Measurements from ENCODE around the gene KLHDC9.
"Not testable (repeated sequence)": the region's sequence is repeated elsewhere in the genome, so short reads cannot be mapped to it uniquely, and the experiment has no call there.

KLHDC9 gene

DNA sequence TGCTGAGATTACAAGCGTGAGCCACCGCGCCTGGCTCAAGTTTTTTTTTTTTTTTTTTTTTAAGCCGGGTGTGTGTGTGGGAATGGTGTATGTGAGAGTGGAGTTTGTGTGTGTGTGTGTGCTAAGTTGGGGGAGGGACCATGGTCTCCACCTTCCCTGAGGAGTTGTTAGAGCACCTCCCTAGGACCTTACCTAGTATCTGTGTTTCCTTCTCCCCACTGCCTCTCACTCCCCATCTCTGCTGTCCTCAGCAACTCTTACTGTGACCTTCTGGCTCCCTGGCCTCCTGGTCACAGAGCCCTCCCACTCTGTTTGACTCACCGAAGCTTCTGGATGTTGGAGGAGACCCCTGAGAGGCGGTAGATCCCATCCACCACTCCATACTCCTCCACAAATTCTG is 38.9 kb upstream of the KLHDC9 start:
- no peak overlapping the region for H3K4me3 ChIP-seq (ENCODE audit: low read length)
- TF ChIP-seq, protein P1, sequence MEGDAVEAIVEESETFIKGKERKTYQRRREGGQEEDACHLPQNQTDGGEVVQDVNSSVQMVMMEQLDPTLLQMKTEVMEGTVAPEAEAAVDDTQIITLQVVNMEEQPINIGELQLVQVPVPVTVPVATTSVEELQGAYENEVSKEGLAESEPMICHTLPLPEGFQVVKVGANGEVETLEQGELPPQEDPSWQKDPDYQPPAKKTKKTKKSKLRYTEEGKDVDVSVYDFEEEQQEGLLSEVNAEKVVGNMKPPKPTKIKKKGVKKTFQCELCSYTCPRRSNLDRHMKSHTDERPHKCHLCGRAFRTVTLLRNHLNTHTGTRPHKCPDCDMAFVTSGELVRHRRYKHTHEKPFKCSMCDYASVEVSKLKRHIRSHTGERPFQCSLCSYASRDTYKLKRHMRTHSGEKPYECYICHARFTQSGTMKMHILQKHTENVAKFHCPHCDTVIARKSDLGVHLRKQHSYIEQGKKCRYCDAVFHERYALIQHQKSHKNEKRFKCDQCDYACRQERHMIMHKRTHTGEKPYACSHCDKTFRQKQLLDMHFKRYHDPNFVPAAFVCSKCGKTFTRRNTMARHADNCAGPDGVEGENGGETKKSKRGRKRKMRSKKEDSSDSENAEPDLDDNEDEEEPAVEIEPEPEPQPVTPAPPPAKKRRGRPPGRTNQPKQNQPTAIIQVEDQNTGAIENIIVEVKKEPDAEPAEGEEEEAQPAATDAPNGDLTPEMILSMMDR (conservative IDR thresholded peaks at IDR 0.05; ENCODE audit: low read depth, low read length), result no peak
- no peak for DNase-seq (ENCODE audit: low read depth)

DNA sequence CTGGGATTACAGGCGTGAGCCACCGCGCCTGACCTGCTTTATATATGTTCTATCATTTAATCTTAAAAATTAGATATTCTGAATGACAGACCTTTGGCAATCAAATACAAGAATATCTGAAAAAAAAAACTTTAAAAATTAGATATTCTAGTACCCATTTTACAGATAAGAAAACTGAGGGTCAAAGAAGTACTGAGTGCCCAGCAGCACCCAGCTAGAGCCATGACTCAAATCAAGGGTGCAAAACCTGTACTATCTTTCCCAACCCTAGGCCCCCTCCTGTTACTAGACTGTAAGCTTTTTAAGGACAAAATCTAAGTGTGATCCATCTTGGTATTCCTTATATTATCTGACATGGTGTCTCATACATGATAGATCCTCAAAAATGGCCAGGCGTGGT is 36.7 kb upstream of the KLHDC9 start:
- TF ChIP-seq, protein P1 (conservative IDR thresholded peaks at IDR 0.05; ENCODE audit: low read depth, low read length), result no peak
- DNase-seq (ENCODE audit: low read depth), result no peak
- H3K4me3 ChIP-seq (ENCODE audit: low read length), result no peak overlapping the region

DNA sequence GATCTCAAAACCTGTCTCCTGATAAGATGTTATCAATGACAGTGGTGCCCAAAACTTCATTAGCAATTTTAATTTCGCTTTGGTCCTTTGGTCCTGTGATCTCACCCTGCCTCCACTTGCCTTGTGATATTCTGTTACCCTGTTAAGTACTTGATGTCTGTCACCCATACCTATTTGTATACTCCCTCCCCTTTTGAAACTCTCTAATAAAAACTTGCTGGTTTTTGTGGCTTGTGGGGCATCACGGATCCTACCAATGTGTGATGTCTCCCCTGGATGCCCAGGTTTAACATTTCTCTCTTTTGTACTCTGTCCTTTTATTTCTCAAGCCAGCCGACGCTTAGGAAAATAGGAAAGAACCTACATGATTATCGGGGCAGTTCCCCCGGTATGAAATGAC is 34.2 kb upstream of the KLHDC9 start:
- not testable (repeated sequence) for DNase-seq (ENCODE audit: low read depth); H3K4me3 ChIP-seq (ENCODE audit: low read length)

DNA sequence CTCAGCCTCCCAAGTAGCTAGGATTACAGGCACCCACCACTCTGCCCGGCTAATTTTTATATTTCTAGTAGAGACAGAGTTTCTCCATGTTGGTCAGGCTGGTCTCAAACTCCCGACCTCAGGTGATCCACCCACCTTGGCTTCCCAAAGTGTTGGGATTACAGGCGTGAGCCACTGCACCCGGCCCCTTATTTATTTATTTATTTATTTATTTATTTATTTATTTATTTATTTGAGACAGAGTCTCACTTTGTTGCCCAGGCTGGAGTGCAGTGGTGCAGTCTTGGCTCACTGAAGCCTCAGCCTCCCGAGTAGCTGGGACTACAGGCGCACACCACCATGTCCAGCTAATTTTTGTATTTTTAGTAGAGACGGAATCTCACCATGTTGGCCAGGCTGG is 32.5 kb upstream of the KLHDC9 start:
- H3K4me3 ChIP-seq (ENCODE audit: low read length); DNase-seq (ENCODE audit: low read depth): not testable (repeated sequence)

DNA sequence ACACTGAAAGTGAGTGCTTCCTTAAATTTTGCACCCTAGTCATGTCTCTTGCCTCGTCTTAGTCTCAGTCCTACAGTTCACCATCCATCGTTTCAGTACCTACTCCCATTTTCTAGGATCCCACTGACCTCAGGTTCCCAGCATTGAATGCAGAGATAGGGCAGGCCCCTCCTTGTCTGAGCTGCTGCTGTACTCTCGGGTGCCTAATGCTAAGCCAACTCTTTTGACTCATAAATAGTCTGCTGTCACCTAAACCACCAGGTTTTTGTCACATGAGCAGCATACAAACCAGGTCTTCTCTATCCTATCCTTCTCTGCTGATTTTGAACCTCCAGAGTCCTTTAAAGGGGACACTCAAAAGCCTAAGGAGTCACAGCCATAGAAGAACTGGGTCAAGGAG is 31.5 kb upstream of the KLHDC9 start:
- H3K4me3 ChIP-seq (ENCODE audit: low read length), result no peak overlapping the region
- no peak for DNase-seq (ENCODE audit: low read depth)
- TF ChIP-seq, protein P1 (conservative IDR thresholded peaks at IDR 0.05; ENCODE audit: low read depth, low read length), result no peak

DNA sequence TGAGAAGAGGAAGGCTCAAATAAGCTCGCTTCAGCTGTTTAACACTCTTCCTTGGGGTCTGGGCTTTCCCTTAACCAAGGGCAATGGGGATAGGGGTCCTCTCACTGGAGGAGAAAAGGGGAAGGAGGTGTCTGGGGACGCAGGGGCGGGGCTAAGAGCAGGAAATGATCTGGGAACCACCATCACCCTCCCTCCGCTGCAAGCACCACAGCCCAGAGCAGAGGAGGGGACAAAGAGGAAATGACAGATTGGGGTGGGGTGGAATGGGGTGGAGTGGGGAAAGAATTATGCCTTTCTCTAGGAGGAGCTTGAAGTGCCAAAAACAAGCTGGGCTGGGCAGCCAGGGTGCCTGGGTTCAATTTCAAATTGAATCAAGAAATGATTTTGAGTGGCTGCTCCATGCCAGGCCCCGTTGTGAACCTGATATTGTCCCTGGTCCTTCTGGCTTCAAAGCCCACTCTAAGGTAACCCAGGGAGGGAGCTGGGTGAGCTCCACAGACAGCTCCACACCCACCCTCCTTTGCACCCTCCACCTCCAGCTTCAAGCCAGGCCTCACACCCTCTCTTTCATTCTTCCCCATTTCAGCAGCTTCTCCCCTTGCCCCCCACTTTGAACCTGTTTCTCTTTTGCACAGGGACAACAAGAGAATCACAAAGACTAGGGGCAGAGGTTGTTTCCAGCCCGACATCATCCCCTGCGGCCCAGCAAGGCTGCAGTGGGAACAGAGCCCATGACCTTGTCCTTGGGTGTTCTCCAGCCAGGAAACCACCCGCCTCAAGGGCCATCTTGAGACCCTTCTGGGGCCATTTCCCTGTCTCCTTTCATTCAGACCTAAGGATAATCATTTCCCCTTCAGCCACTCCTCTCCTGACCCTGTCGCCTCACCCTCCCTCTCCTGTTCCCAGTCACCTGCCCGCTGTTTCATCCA is 29.6 kb upstream of the KLHDC9 start:
- no peak overlapping the region for H3K4me3 ChIP-seq (ENCODE audit: low read length)
- DNase-seq (ENCODE audit: low read depth), result no peak
- TF ChIP-seq, protein P1 (conservative IDR thresholded peaks at IDR 0.05; ENCODE audit: low read depth, low read length), result no peak

DNA sequence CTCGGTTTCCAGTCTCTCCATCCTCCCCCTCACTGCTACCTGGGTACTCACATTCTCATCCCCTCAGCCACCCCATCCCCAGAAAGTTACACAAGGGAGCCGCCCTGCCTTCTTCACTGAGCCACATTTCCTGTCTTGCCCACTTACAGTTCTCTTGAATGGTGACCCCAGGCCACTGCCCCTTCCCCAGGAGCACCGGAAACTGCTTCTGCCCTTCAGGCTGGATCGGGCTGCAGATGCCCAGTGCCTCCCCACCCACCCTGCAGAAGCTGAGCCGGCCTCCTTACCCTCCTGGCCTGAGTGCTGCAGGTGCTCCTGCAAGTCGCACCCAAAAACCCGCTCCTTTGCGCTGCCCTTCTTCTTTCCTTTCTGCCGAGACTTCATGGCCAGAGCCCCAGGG is 28.9 kb upstream of the KLHDC9 start:
- TF ChIP-seq, protein P1 (conservative IDR thresholded peaks at IDR 0.05; ENCODE audit: low read depth, low read length), result no peak
- DNase-seq (ENCODE audit: low read depth), result no peak
- H3K4me3 ChIP-seq (ENCODE audit: low read length), result no peak overlapping the region

DNA sequence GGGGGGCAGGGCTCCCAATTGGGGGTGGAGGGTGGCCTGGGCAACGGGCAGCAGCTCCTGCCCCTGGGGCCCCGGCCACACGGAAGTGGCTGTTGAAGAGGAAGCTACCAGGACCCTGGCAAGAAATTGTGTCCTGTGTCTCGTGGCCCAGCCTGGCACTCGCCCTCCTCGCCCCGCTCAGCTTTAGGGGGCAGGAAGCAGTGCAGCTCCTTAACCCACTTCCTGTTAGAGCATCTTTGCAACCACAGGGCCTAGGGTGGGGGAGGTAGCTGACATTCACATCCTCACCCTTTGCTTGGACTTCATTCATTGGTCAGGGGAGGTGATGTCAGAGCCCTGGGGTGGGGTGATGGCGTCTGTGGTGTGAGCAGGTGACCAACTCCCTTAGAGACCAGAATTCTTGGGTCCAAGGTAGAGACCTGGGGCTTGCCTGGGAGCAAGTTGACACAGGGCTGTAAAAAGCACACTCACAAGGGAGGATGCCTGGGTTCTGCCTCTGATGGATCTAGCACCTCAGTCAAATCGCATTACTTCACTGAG is 28.4 kb upstream of the KLHDC9 start, which contains the start of gene ARHGAP30:
TSS of gene ARHGAP30 (minus strand) at position 161 of the 540 bp plus-strand sequence. CDS start 267 bp downstream, outside the sequence.
- TF ChIP-seq, protein P1 (conservative IDR thresholded peaks at IDR 0.05; ENCODE audit: low read depth, low read length), result no peak

More for the DNA sequence above, 28.4 kb upstream of the KLHDC9 start, which contains the start of gene ARHGAP30:
- no peak within 1 kb of the TSS for H3K4me3 ChIP-seq (ENCODE audit: low read length)
- DNase-seq (ENCODE audit: low read depth), result no peak
